Panc1 (cell line): ENCODE measurements around the gene GRIK5.

Experiments used
- POLR2AphosphoS5 ChIP-seq: IDR thresholded peaks from 2 replicates; pipeline ENCODE4 v1.6.1; 2012; ENCODE audit warnings: mild to moderate bottlenecking, low read depth, low read length, moderate library complexity
- TF ChIP-seq, protein P1 (sequence below): fragments of 450-650 bp; IDR thresholded peaks from 2 replicates; pipeline ENCODE4 v1.5.1; 2017; ENCODE audit warnings: mild to moderate bottlenecking

DNA sequence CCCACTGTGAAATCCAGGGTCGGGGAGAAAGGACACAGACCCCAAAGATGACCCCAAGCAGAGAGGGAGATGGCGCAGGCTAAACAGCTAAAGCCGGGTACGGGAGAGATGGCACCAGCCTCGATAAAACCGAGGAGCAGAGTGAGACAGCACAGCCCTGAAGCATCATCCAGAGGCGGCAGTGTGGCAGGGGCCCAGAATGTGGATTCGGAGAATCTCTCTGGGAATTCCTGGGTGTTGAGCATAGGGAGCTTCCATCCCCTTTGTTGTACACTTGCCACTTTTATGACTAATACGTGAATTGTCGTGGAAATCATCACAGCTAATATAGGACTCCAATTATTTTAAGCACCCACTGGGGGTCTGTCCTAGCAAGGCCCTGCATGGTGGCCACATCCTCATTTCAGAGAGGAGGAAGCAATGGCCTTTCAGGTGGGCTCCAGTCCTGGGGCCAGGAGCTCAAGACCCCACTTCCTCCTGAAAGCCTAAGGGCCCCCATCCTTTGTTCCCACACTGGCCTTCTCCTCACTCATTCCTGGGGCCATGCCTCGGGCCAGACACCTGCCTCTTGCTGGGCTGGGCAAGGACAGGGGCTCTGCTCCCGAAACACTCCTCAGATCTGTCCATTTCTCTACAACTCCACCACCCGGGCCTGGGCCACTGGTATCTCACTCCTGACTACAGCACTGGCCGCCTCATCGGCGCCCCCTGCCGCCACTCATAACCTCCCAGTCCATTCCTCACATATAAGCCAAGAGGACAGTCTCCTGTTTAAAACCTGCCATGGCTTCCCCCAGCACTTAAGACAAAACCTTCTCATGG lies 46.7 kb downstream of the GRIK5 start:
- no peak for TF ChIP-seq POLR2AphosphoS5
- TF ChIP-seq, protein P1, sequence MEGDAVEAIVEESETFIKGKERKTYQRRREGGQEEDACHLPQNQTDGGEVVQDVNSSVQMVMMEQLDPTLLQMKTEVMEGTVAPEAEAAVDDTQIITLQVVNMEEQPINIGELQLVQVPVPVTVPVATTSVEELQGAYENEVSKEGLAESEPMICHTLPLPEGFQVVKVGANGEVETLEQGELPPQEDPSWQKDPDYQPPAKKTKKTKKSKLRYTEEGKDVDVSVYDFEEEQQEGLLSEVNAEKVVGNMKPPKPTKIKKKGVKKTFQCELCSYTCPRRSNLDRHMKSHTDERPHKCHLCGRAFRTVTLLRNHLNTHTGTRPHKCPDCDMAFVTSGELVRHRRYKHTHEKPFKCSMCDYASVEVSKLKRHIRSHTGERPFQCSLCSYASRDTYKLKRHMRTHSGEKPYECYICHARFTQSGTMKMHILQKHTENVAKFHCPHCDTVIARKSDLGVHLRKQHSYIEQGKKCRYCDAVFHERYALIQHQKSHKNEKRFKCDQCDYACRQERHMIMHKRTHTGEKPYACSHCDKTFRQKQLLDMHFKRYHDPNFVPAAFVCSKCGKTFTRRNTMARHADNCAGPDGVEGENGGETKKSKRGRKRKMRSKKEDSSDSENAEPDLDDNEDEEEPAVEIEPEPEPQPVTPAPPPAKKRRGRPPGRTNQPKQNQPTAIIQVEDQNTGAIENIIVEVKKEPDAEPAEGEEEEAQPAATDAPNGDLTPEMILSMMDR, result peak; percentile 76
